Measurements from ENCODE around the gene TENM4.
A peak's percentile ranks its signal among the peaks of the same experiment; 100 is the strongest.

- peak; percentile 68 for TF ChIP-seq POLR2AphosphoS5 (IDR thresholded peaks at IDR 0.05)
- TF ChIP-seq CTCF (IDR thresholded peaks at IDR 0.05): no peak
These were observed 630.8 kb downstream of the TENM4 start for GRCh38 chr11:78809931-78810541.
